BE2C (cell line): ENCODE measurements around the gene SRCIN1.

Experiments used
- DNase-seq: peaks from one replicate; pipeline ENCODE4 v3.0.0-alpha.2; 2020
- H3K27me3 ChIP-seq: fragments of 250-450 bp; sonication (Bioruptor Pico); 2 replicates; pipeline ENCODE4 v1.5.1; 2020; ENCODE audit warnings: mild to moderate bottlenecking
- H3K36me3 ChIP-seq: fragments of 250-450 bp; sonication (Bioruptor Pico); 2 replicates; pipeline ENCODE4 v1.5.1; 2020; ENCODE audit warnings: mild to moderate bottlenecking
- H3K4me1 ChIP-seq: fragments of 250-450 bp; sonication (Bioruptor Pico); 2 replicates; pipeline ENCODE4 v1.5.1; 2020
- H3K4me3 ChIP-seq: 2 replicates; pipeline ENCODE4 v1.5.1; 2011; ENCODE audit warnings: low read depth, low read length
- H3K9me3 ChIP-seq: fragments of 250-450 bp; sonication (Bioruptor Pico); 2 replicates; pipeline ENCODE4 v1.5.1; 2020
- CTCF ChIP-seq: IDR thresholded peaks from 2 replicates; pipeline ENCODE4 v1.5.1; 2012; ENCODE audit warnings: mild to moderate bottlenecking, low read depth, low read length

The SRCIN1 gene

GRCh38 chr17:38572669-38573365, 32.9 kb downstream of the SRCIN1 start:
- H3K36me3 ChIP-seq: no peaks in the 10 kb centered on the region
- no peak for TF ChIP-seq CTCF
- H3K9me3 ChIP-seq: no peaks in the 10 kb centered on the region
- DNase-seq: peak; percentile 60
- peaks cover 4% of the 10 kb centered on the region; the same call in 1 of the 2 replicates for H3K27me3 ChIP-seq
- peak overlapping the region; percentile 45 for H3K4me3 ChIP-seq
- peaks cover 21% of the 10 kb centered on the region for H3K4me1 ChIP-seq

GRCh38 chr17:38571833-38572668, 33.7 kb downstream of the SRCIN1 start:
- H3K4me3 ChIP-seq: peak overlapping the region; percentile 45

GRCh38 chr17:38569701-38570512, 35.8 kb downstream of the SRCIN1 start:
- TF ChIP-seq CTCF: no peak
- H3K4me1 ChIP-seq: peaks cover 27% of the 10 kb centered on the region
- peaks cover 4% of the 10 kb centered on the region; the same call in 1 of the 2 replicates for H3K27me3 ChIP-seq
- H3K4me3 ChIP-seq: no peak overlapping the region
- no peaks in the 10 kb centered on the region for H3K36me3 ChIP-seq
- no peaks in the 10 kb centered on the region for H3K9me3 ChIP-seq
- no peak for DNase-seq

More at GRCh38 chr17:38571833-38572668, 33.7 kb downstream of the SRCIN1 start:
- H3K36me3 ChIP-seq: no peaks in the 10 kb centered on the region
- peaks cover 13% of the 10 kb centered on the region for H3K4me1 ChIP-seq
- no peak for DNase-seq
- TF ChIP-seq CTCF: no peak
- no peaks in the 10 kb centered on the region for H3K9me3 ChIP-seq
- H3K27me3 ChIP-seq: peaks cover 4% of the 10 kb centered on the region; the same call in 1 of the 2 replicates

GRCh38 chr17:38568845-38569510, 36.8 kb downstream of the SRCIN1 start:
- Histone ChIP-seq H3K9me3 (no peaks in the 10 kb centered on the region), H3K4me3 (no peak overlapping the region), H3K27me3 (peaks cover 4% of the 10 kb centered on the region; the same call in 1 of the 2 replicates), H3K36me3 (no peaks in the 10 kb centered on the region), H3K4me1 (peaks cover 30% of the 10 kb centered on the region)
- no peak for DNase-seq
- no peak for TF ChIP-seq CTCF

GRCh38 chr17:38568274-38568673, 37.5 kb downstream of the SRCIN1 start:
- no peak for DNase-seq
- no peaks in the 10 kb centered on the region for H3K9me3 ChIP-seq
- peaks cover 4% of the 10 kb centered on the region; the same call in 1 of the 2 replicates for H3K27me3 ChIP-seq
- H3K36me3 ChIP-seq: no peaks in the 10 kb centered on the region
- H3K4me3 ChIP-seq: no peak overlapping the region
- 0 out of 2 replicates have a peak, but pooled peaks have one; percentile 12 for TF ChIP-seq CTCF
- H3K4me1 ChIP-seq: peaks cover 37% of the 10 kb centered on the region
